Breast epithelium (tissue), 4 donors: ENCODE measurements around the gene HERC6. TPM values are rescaled to one million over a fixed set of nuclear protein-coding genes. Genes with fewer than 3 reads are reported as not detected.

Experiments used
- DNase-seq, 2 donors: peaks; one replicate each; pipeline ENCODE4 v3.0.0-alpha.2; 2019; ENCODE audit warnings: low spot score in 2 of 2
- H3K27ac ChIP-seq, 2 donors: fragments of 200-600 bp; sonication (generic) in 1 of 2; one replicate each; pipeline ENCODE4 v1.5.1; 2016 to 2019; ENCODE audit warnings: mild to moderate bottlenecking in 1 of 2
- H3K27me3 ChIP-seq, 2 donors: fragments of 200-600 bp; sonication (generic) in 1 of 2; one replicate each; pipeline versions ENCODE4 v1.5.1 to v1.6.0; 2017 to 2019; ENCODE audit warnings: control low read depth in 1 of 2, mild to moderate bottlenecking in 1 of 2
- H3K36me3 ChIP-seq: fragments of 200-600 bp; one replicate; pipeline ENCODE4 v1.5.1; 2019
- H3K4me1 ChIP-seq, 2 donors: fragments of 200-600 bp; sonication (generic); one replicate each; pipeline ENCODE4 v1.5.1; 2016 to 2019; ENCODE audit warnings: control low read depth in 1 of 2
- H3K4me3 ChIP-seq, 3 donors: fragments of 200-600 bp; sonication (generic); 1 replicate in 2 of 3; 2 replicates in 1 of 3; pipeline ENCODE4 v1.5.1; 2016 to 2019; ENCODE audit warnings: mild to moderate bottlenecking in 3 of 3, moderate library complexity in 2 of 3
- H3K9me3 ChIP-seq, 2 donors: fragments of 200-600 bp; sonication (generic) in 1 of 2; one replicate each; pipeline ENCODE4 v1.5.1; 2016 to 2019; ENCODE audit warnings: control low read depth in 1 of 2
- CTCF ChIP-seq, 3 donors: fragments of 450-650 bp; IDR thresholded peaks; one replicate each; pipeline ENCODE4 v1.5.1; 2016 to 2017; ENCODE audit warnings: antibody characterized with exemption in 3 of 3, mild to moderate bottlenecking in 3 of 3, moderate library complexity in 3 of 3
- POLR2A ChIP-seq: fragments of 450-650 bp; IDR thresholded peaks from one replicate; pipeline ENCODE4 v1.6.1; 2016; ENCODE audit warnings: antibody characterized with exemption, mild to moderate bottlenecking, moderate library complexity
- POLR2AphosphoS5 ChIP-seq, 3 donors: sonication (generic); formaldehyde crosslinking; IDR thresholded peaks; one replicate each; pipeline ENCODE4 v1.6.1; 2017; ENCODE audit warnings: antibody characterized with exemption in 3 of 3
- intact Hi-C: fragments of 100-400 bp; cut with DNase I; formaldehyde crosslinking; loops from one replicate; pipeline ENCODE4 v1.15.1; 2023; ENCODE audit warnings: low total_unique reads
- total RNA-seq, 3 donors: library from RNA; depleted of rRNA; stranded (reverse); fragments of >200 nt; gene quantifications; one replicate each; pipeline ENCODE4 v1.1.0, GENCODE V29; 2016

The HERC6 gene
- total RNA-seq, 3 donors from 2014 or later: 2.6 to 19.0 (median 5.2) TPM

- DNase-seq: no peak
- Histone ChIP-seq H3K4me3 (no peak overlapping the region), H3K9me3 (no peaks in the 10 kb centered on the region), H3K27ac (no peak overlapping the region), H3K36me3 (no peaks in the 10 kb centered on the region), H3K27me3 (no peaks in the 10 kb centered on the region), H3K4me1 (no peaks in the 10 kb centered on the region)
- TF ChIP-seq CTCF (IDR thresholded peaks at IDR 0.05) (no peak), POLR2AphosphoS5 (IDR thresholded peaks at IDR 0.05) (no peak), POLR2A (no peak)
- intact Hi-C loops: no loop called here
Observed at GRCh38 chr4:88467392-88467791, 88.7 kb downstream of the HERC6 start.

GRCh38 chr4:88477229-88477860 lies 98.7 kb downstream of the HERC6 start:
- intact Hi-C loops: no loop called here
- Histone ChIP-seq H3K4me3 (no peak overlapping the region), H3K27me3 (no peaks in the 10 kb centered on the region), H3K9me3 (no peaks in the 10 kb centered on the region), H3K4me1 (no peaks in the 10 kb centered on the region), H3K36me3 (no peaks in the 10 kb centered on the region), H3K27ac (no peak overlapping the region)
- no peak for TF ChIP-seq CTCF (IDR thresholded peaks at IDR 0.05)
- TF ChIP-seq POLR2AphosphoS5 (IDR thresholded peaks at IDR 0.05): no peak
- TF ChIP-seq POLR2A: no peak
- DNase-seq: no peak

GRCh38 chr4:88478247-88478646 lies 99.6 kb downstream of the HERC6 start:
- Histone ChIP-seq H3K27ac (no peak overlapping the region), H3K4me1 (no peaks in the 10 kb centered on the region), H3K27me3 (no peaks in the 10 kb centered on the region), H3K36me3 (no peaks in the 10 kb centered on the region), H3K4me3 (no peak overlapping the region), H3K9me3 (no peaks in the 10 kb centered on the region)
- TF ChIP-seq POLR2AphosphoS5 (IDR thresholded peaks at IDR 0.05) (no peak), CTCF (IDR thresholded peaks at IDR 0.05) (no peak), POLR2A (no peak)
- no peak for DNase-seq
- intact Hi-C loops: no loop called here

GRCh38 chr4:88481537-88481936 lies 102.9 kb downstream of the HERC6 start:
- no peaks in the 10 kb centered on the region for H3K9me3 ChIP-seq
- intact Hi-C loops: no loop called here
- H3K36me3 ChIP-seq: no peaks in the 10 kb centered on the region
- TF ChIP-seq POLR2AphosphoS5 (IDR thresholded peaks at IDR 0.05) (no peak), CTCF (IDR thresholded peaks at IDR 0.05) (no peak), POLR2A (no peak)
- no peak overlapping the region for H3K4me3 ChIP-seq
- no peak for DNase-seq
- no peaks in the 10 kb centered on the region for H3K27me3 ChIP-seq
- no peaks in the 10 kb centered on the region for H3K4me1 ChIP-seq
- H3K27ac ChIP-seq: no peak overlapping the region

- no peaks in the 10 kb centered on the region for H3K4me1 ChIP-seq
- TF ChIP-seq CTCF (IDR thresholded peaks at IDR 0.05) (no peak), POLR2AphosphoS5 (IDR thresholded peaks at IDR 0.05) (no peak), POLR2A (no peak)
- no peak overlapping the region for H3K27ac ChIP-seq
- DNase-seq: no peak
- H3K36me3 ChIP-seq: no peaks in the 10 kb centered on the region
- intact Hi-C loops: no loop called here
- no peak overlapping the region for H3K4me3 ChIP-seq
- H3K9me3 ChIP-seq: no peaks in the 10 kb centered on the region
- no peaks in the 10 kb centered on the region for H3K27me3 ChIP-seq
Observed at GRCh38 chr4:88489100-88489761, 110.6 kb downstream of the HERC6 start.
